ENCODE data around the gene COL27A1. TPM values are rescaled to one million over a fixed set of nuclear protein-coding genes. Genes with fewer than 3 reads are reported as not detected.

Gene COL27A1
- total RNA-seq, 1 donor from 2014 or later = 20.3 TPM

DNA sequence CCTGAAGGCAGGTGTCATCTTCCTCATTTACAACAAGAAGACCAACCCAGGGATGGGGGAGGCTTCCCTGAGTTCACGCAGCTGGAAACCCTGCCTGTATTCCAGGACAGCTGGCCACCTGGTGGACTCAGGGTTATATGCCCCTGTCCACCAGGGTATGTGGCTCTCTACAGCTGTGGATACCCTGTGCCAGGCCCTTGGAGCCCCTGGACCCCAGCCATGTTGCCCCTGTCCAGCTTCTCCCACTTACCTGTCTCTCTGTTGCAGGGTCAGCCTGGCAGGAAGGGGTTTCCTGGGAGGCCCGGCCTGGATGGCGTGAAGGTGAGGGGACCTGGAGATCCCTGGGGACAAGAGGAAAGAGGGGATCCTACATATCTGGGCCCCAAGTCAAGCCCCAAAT is 87.9 kb downstream of the COL27A1 start:
- H3K27me3 Mint-ChIP-seq (ENCODE audit: low read depth) = no peaks in the 10 kb centered on the region
- no peaks in the 10 kb centered on the region for H3K9me3 Mint-ChIP-seq
- H3K4me3 Mint-ChIP-seq = no peak overlapping the region
- TF ChIP-seq, protein P1, sequence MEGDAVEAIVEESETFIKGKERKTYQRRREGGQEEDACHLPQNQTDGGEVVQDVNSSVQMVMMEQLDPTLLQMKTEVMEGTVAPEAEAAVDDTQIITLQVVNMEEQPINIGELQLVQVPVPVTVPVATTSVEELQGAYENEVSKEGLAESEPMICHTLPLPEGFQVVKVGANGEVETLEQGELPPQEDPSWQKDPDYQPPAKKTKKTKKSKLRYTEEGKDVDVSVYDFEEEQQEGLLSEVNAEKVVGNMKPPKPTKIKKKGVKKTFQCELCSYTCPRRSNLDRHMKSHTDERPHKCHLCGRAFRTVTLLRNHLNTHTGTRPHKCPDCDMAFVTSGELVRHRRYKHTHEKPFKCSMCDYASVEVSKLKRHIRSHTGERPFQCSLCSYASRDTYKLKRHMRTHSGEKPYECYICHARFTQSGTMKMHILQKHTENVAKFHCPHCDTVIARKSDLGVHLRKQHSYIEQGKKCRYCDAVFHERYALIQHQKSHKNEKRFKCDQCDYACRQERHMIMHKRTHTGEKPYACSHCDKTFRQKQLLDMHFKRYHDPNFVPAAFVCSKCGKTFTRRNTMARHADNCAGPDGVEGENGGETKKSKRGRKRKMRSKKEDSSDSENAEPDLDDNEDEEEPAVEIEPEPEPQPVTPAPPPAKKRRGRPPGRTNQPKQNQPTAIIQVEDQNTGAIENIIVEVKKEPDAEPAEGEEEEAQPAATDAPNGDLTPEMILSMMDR (conservative IDR thresholded peaks at IDR 0.05) = no peak
- H3K36me3 Mint-ChIP-seq (ENCODE audit: low read depth) = no peaks in the 10 kb centered on the region
- peak overlapping the region; percentile 47 for H3K27ac Mint-ChIP-seq (ENCODE audit: unreplicated experiment)
- H3K4me1 Mint-ChIP-seq = peaks cover 10% of the 10 kb centered on the region
- DNase-seq (ENCODE audit: low read depth, low spot score) = no peak

DNA sequence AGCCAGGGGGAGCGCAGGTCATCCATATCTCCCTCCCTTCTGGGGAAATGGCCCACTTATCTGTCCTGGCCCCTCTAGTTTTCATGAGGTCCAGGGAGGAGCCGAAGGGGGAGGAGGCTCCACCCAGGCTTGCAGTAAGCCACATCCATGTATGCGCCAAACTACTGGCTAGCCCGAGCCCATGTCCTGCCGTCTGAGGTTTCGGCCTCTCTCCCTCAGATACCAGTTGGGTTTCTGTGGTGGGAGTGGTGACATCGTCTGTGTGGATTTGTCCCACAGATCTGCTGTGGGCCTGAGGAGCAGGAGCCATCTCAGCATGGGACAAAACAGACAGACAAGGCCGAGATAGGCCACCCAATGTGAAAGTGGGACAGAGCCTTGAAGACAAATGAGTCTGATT is 89.2 kb downstream of the COL27A1 start:
- no peaks in the 10 kb centered on the region for H3K27me3 Mint-ChIP-seq (ENCODE audit: low read depth)
- TF ChIP-seq, protein P1 (conservative IDR thresholded peaks at IDR 0.05) = no peak
- no peak overlapping the region for H3K4me3 Mint-ChIP-seq

GRCh38 chr9:114246558-114246957 is 91.2 kb downstream of the COL27A1 start:
- H3K4me1 Mint-ChIP-seq = peaks cover 18% of the 10 kb centered on the region
- H3K4me3 Mint-ChIP-seq = no peak overlapping the region
- no peaks in the 10 kb centered on the region for H3K36me3 Mint-ChIP-seq (ENCODE audit: low read depth)
- H3K27me3 Mint-ChIP-seq (ENCODE audit: low read depth) = no peaks in the 10 kb centered on the region
- no peak for DNase-seq (ENCODE audit: low read depth, low spot score)
- H3K27ac Mint-ChIP-seq (ENCODE audit: unreplicated experiment) = no peak overlapping the region
- H3K9me3 Mint-ChIP-seq = no peaks in the 10 kb centered on the region
- TF ChIP-seq, protein P1 (conservative IDR thresholded peaks at IDR 0.05) = no peak

More for the DNA sequence above, 89.2 kb downstream of the COL27A1 start:
- Mint-ChIP-seq H3K4me1 (peaks cover 18% of the 10 kb centered on the region), H3K27ac (ENCODE audit: unreplicated experiment) (no peak overlapping the region), H3K9me3 (no peaks in the 10 kb centered on the region), H3K36me3 (ENCODE audit: low read depth) (no peaks in the 10 kb centered on the region)
- DNase-seq (ENCODE audit: low read depth, low spot score) = no peak

GRCh38 chr9:114247077-114247476 is 91.7 kb downstream of the COL27A1 start:
- Mint-ChIP-seq H3K27me3 (ENCODE audit: low read depth) (no peaks in the 10 kb centered on the region), H3K36me3 (ENCODE audit: low read depth) (no peaks in the 10 kb centered on the region), H3K4me3 (no peak overlapping the region), H3K4me1 (peaks cover 18% of the 10 kb centered on the region), H3K27ac (ENCODE audit: unreplicated experiment) (no peak overlapping the region), H3K9me3 (no peaks in the 10 kb centered on the region)
- TF ChIP-seq, protein P1 (conservative IDR thresholded peaks at IDR 0.05) = no peak
- DNase-seq (ENCODE audit: low read depth, low spot score) = no peak

- TF ChIP-seq, protein P1 (conservative IDR thresholded peaks at IDR 0.05) = no peak
- Mint-ChIP-seq H3K27ac (ENCODE audit: unreplicated experiment) (no peak overlapping the region), H3K4me1 (peaks cover 18% of the 10 kb centered on the region), H3K9me3 (no peaks in the 10 kb centered on the region), H3K27me3 (ENCODE audit: low read depth) (no peaks in the 10 kb centered on the region), H3K4me3 (no peak overlapping the region), H3K36me3 (ENCODE audit: low read depth) (no peaks in the 10 kb centered on the region)
- DNase-seq (ENCODE audit: low read depth, low spot score) = no peak
Measured at GRCh38 chr9:114247491-114247890, 92.2 kb downstream of the COL27A1 start.

GRCh38 chr9:114248299-114248707 is 93.0 kb downstream of the COL27A1 start:
- H3K4me1 Mint-ChIP-seq = peaks cover 11% of the 10 kb centered on the region
- no peak for DNase-seq (ENCODE audit: low read depth, low spot score)
- peak overlapping the region; percentile 96 for H3K27ac Mint-ChIP-seq (ENCODE audit: unreplicated experiment)
- H3K36me3 Mint-ChIP-seq (ENCODE audit: low read depth) = no peaks in the 10 kb centered on the region
- no peaks in the 10 kb centered on the region for H3K27me3 Mint-ChIP-seq (ENCODE audit: low read depth)
- TF ChIP-seq, protein P1 (conservative IDR thresholded peaks at IDR 0.05) = no peak
- H3K4me3 Mint-ChIP-seq = no peak overlapping the region
- no peaks in the 10 kb centered on the region for H3K9me3 Mint-ChIP-seq
